H1 (cell line): ENCODE results near the gene MBOAT1. TPM values are rescaled to one million over a fixed set of nuclear protein-coding genes. Genes with fewer than 3 reads are reported as not detected.

Experiments used
- CTCF ChIA-PET: fragments of 300-600 bp; sonication (Branson Sonifier 250); formaldehyde crosslinking; loops from one replicate; lab custom pipeline; 2021; ENCODE audit not compliant: partially characterized antibody; lab: Charles Lee
- POLR2A ChIA-PET: fragments of 300-600 bp; sonication (Branson Sonifier 250); formaldehyde crosslinking; loops from one replicate; lab custom pipeline; 2021; ENCODE audit warnings: inconsistent platforms; ENCODE audit not compliant: partially characterized antibody; lab: Charles Lee
- DNase-seq, 2 experiments: peaks; one replicate each; pipeline versions ENCODE4 v3.0.0 to v3.0.0-alpha.2; 2010 to 2022; ENCODE audit warnings: low spot score in 2 of 2, low read depth in 1 of 2, mixed read lengths in 1 of 2
- FAIRE-seq: peaks from 2 replicates; lab custom pipeline; 2011; peaks lifted over from hg19 to GRCh38; lab: Jason Lieb, UNC
- H2AFZ ChIP-seq: 2 replicates; pipeline ENCODE4 v1.8.1; 2012; ENCODE audit warnings: low read length, inconsistent platforms
- H2AK5ac ChIP-seq: 2 replicates; pipeline ENCODE4 v1.6.1; 2013; ENCODE audit warnings: low read depth, low read length
- H2BK120ac ChIP-seq: replicated peaks from 2 replicates; pipeline ENCODE3; 2013; ENCODE audit warnings: low read depth, low read length, inconsistent platforms
- H2BK12ac ChIP-seq: 2 replicates; pipeline ENCODE4 v1.6.1; 2013; ENCODE audit warnings: low read depth, low read length
- H2BK15ac ChIP-seq: 2 replicates; pipeline ENCODE4 v1.6.1; 2013; ENCODE audit warnings: low read length
- H2BK20ac ChIP-seq: 2 replicates; pipeline ENCODE4 v1.6.1; 2013; ENCODE audit warnings: low read length
- H2BK5ac ChIP-seq: 2 replicates; pipeline ENCODE4 v1.6.1; 2013; ENCODE audit warnings: low read depth, low read length
- H3K14ac ChIP-seq: 2 replicates; pipeline ENCODE4 v1.6.1; 2013; ENCODE audit warnings: inconsistent platforms; ENCODE audit not compliant: insufficient read length
- H3K18ac ChIP-seq: 2 replicates; pipeline ENCODE4 v1.6.1; 2013; ENCODE audit warnings: low read length; ENCODE audit errors: extremely low read depth
- H3K23ac ChIP-seq: 2 replicates; pipeline ENCODE4 v1.6.1; 2013; ENCODE audit warnings: inconsistent platforms; ENCODE audit not compliant: insufficient read length
- H3K23me2 ChIP-seq: 2 replicates; pipeline ENCODE4 v1.6.1; 2013; ENCODE audit warnings: low read depth, low read length
- H3K27ac ChIP-seq: 2 replicates; pipeline ENCODE4 v1.6.1; 2011; ENCODE audit warnings: low read depth, low read length, inconsistent platforms
- H3K27me3 ChIP-seq, 4 experiments: replicated peaks in 1 of 4; 1 replicate in 1 of 4; 2 replicates in 3 of 4; pipeline versions ENCODE4 v1.6.1 to v1.8.1; 2011 to 2013; ENCODE audit warnings: low read length in 3 of 4, mild to moderate bottlenecking in 3 of 4, inconsistent platforms in 2 of 4, mixed read lengths in 2 of 4, moderate library complexity in 1 of 4; ENCODE audit not compliant: control insufficient read depth in 3 of 4, insufficient read depth in 3 of 4; ENCODE audit errors: extremely low read depth in 1 of 4
- H3K36me3 ChIP-seq, 4 experiments: 2 replicates each; pipeline versions ENCODE4 v1.6.1 to v1.8.1; 2011 to 2013; ENCODE audit warnings: mild to moderate bottlenecking in 4 of 4, low read length in 3 of 4, moderate library complexity in 2 of 4, control low read depth in 1 of 4, inconsistent platforms in 1 of 4; ENCODE audit not compliant: insufficient read depth in 4 of 4, control insufficient read depth in 2 of 4
- H3K4ac ChIP-seq: replicated peaks from 2 replicates; pipeline ENCODE3; 2013; ENCODE audit warnings: low read length, low read depth, mixed read lengths, inconsistent platforms; ENCODE audit not compliant: insufficient read length
- H3K4me1 ChIP-seq, 4 experiments: replicated peaks in 1 of 4; 1 replicate in 1 of 4; 2 replicates in 3 of 4; pipeline versions ENCODE4 v1.6.1 to v1.8.1; 2011 to 2013; ENCODE audit warnings: low read length in 3 of 4, inconsistent platforms in 2 of 4, mixed read lengths in 1 of 4; ENCODE audit not compliant: insufficient read depth in 4 of 4, control insufficient read depth in 3 of 4
- H3K4me2 ChIP-seq, 2 experiments: 2 replicates each; pipeline versions ENCODE4 v1.6.1 to v1.8.1; 2011 to 2013; ENCODE audit warnings: low read depth in 2 of 2, low read length in 2 of 2, control low read depth in 1 of 2, inconsistent platforms in 1 of 2, mild to moderate bottlenecking in 1 of 2; ENCODE audit not compliant: insufficient read depth in 1 of 2
- H3K4me3 ChIP-seq, 4 experiments: fragments of 200-600, 300-600 bp in 1 of 4; sonication (generic), shearing (Covaris generic), sonication (Bioruptor Twin) in 1 of 4; 2 replicates each; pipeline versions ENCODE4 v1.5.1 to v1.8.1; 2011 to 2016; ENCODE audit warnings: low read length in 4 of 4, low read depth in 3 of 4, control low read depth in 2 of 4, inconsistent platforms in 2 of 4, mild to moderate bottlenecking in 2 of 4, mixed read lengths in 1 of 4, moderate library complexity in 1 of 4; ENCODE audit not compliant: insufficient read depth in 2 of 4; ENCODE audit errors: extremely low read depth in 1 of 4
- H3K56ac ChIP-seq: replicated peaks from 2 replicates; pipeline ENCODE3; 2013; ENCODE audit warnings: low read depth, mild to moderate bottlenecking, mixed read lengths, low read length, inconsistent platforms; ENCODE audit not compliant: insufficient read length
- H3K79me1 ChIP-seq: 2 replicates; pipeline ENCODE4 v1.6.1; 2013; ENCODE audit warnings: low read depth, low read length, control low read depth
- H3K79me2 ChIP-seq, 2 experiments: 2 replicates each; pipeline versions ENCODE4 v1.6.1 to v1.8.1; 2012 to 2013; ENCODE audit warnings: low read length in 2 of 2, mild to moderate bottlenecking in 2 of 2, inconsistent platforms in 1 of 2; ENCODE audit not compliant: insufficient read depth in 2 of 2, control insufficient read depth in 1 of 2
- H3K9ac ChIP-seq, 4 experiments: replicated peaks in 1 of 4; 1 replicate in 1 of 4; 2 replicates in 3 of 4; pipeline versions ENCODE4 v1.6.1 to v1.8.1; 2011 to 2013; ENCODE audit warnings: low read depth in 3 of 4, low read length in 3 of 4, control low read depth in 2 of 4, mild to moderate bottlenecking in 2 of 4, moderate library complexity in 2 of 4, inconsistent platforms in 1 of 4; ENCODE audit errors: extremely low read depth in 1 of 4
- H3K9me3 ChIP-seq, 2 experiments: 2 replicates each; pipeline versions ENCODE4 v1.6.1 to v1.8.1; 2012 to 2013; ENCODE audit warnings: mild to moderate bottlenecking in 2 of 2, moderate library complexity in 2 of 2, control low read depth in 1 of 2, inconsistent platforms in 1 of 2, low read depth in 1 of 2, low read length in 1 of 2, mixed read lengths in 1 of 2; ENCODE audit not compliant: insufficient read depth in 2 of 2
- H4K20me1 ChIP-seq, 2 experiments: replicated peaks in 1 of 2; 2 replicates each; pipeline versions ENCODE3 to v1.8.1; 2011 to 2013; ENCODE audit warnings: inconsistent platforms in 2 of 2, low read length in 2 of 2, mild to moderate bottlenecking in 1 of 2; ENCODE audit not compliant: insufficient read depth in 2 of 2, control insufficient read depth in 1 of 2
- H4K5ac ChIP-seq: 2 replicates; pipeline ENCODE4 v1.6.1; 2013; ENCODE audit warnings: low read length, low read depth, mixed read lengths, inconsistent platforms; ENCODE audit not compliant: insufficient read length
- H4K8ac ChIP-seq: 2 replicates; pipeline ENCODE4 v1.8.0; 2013; ENCODE audit warnings: mild to moderate bottlenecking, moderate library complexity, low read length, inconsistent platforms; ENCODE audit not compliant: insufficient read depth; ENCODE audit errors: extremely low read depth
- H4K91ac ChIP-seq: replicated peaks from 2 replicates; pipeline ENCODE3; 2013; ENCODE audit warnings: low read length, mixed read lengths, inconsistent platforms; ENCODE audit not compliant: insufficient read length
- BCL11A ChIP-seq, 2 experiments: IDR thresholded peaks; one replicate each; pipeline ENCODE4 v1.6.1; 2011; ENCODE audit warnings: low read depth in 2 of 2, low read length in 2 of 2, mild to moderate bottlenecking in 2 of 2
- CBX8 ChIP-seq: fragments of 300-800, 300-1000 bp; sonication (generic); IDR thresholded peaks from 2 replicates; pipeline ENCODE4 v1.7.1; 2016; ENCODE audit warnings: low read depth, low read length, borderline replicate concordance
- CTBP2 ChIP-seq: IDR thresholded peaks from 2 replicates; pipeline ENCODE4 v1.7.0; 2011; ENCODE audit warnings: borderline replicate concordance, mild to moderate bottlenecking, moderate library complexity, mixed read lengths, low read length; ENCODE audit not compliant: insufficient read depth, insufficient read length
- EP300 ChIP-seq, 2 experiments: IDR thresholded peaks; 1 replicate in 1 of 2; 2 replicates in 1 of 2; pipeline ENCODE4 v1.6.1; 2011 to 2012; ENCODE audit warnings: low read depth in 2 of 2, low read length in 2 of 2, mild to moderate bottlenecking in 2 of 2, borderline replicate concordance in 1 of 2, inconsistent platforms in 1 of 2, moderate library complexity in 1 of 2
- HDAC2 ChIP-seq, 2 experiments: fragments of 300-600 bp in 1 of 2; sonication (generic) in 1 of 2; IDR thresholded peaks; 2 replicates each; pipeline ENCODE4 v1.6.1; 2011 to 2012; ENCODE audit warnings: low read depth in 2 of 2, low read length in 2 of 2, mild to moderate bottlenecking in 2 of 2, moderate library complexity in 2 of 2, borderline replicate concordance in 1 of 2, inconsistent platforms in 1 of 2
- JUN ChIP-seq: IDR thresholded peaks from 2 replicates; pipeline ENCODE4 v1.6.1; 2011; ENCODE audit warnings: low read depth, mild to moderate bottlenecking, improper control_type of control experiment, low read length
- RBBP5 ChIP-seq: IDR thresholded peaks from 2 replicates; pipeline ENCODE4 v1.7.1; 2012; ENCODE audit warnings: low read depth, mild to moderate bottlenecking, inconsistent platforms, low read length, moderate library complexity, borderline replicate concordance
- SIN3A ChIP-seq, 2 experiments: IDR thresholded peaks in 1 of 2; conservative IDR thresholded peaks in 1 of 2; 2 replicates each; pipeline ENCODE4 v1.6.1; 2011 to 2012; ENCODE audit warnings: low read length in 2 of 2, improper control_type of control experiment in 1 of 2, low read depth in 1 of 2, mild to moderate bottlenecking in 1 of 2
- SRF ChIP-seq: IDR thresholded peaks from 2 replicates; pipeline ENCODE4 v1.6.1; 2011; ENCODE audit warnings: mild to moderate bottlenecking, low read depth, low read length, moderate library complexity
- TAF1 ChIP-seq: IDR thresholded peaks from 2 replicates; pipeline ENCODE4 v1.6.1; 2011; ENCODE audit warnings: mild to moderate bottlenecking, low read depth, low read length
- TAF7 ChIP-seq: optimal IDR thresholded peaks from 2 replicates; pipeline ENCODE3; 2011; ENCODE audit warnings: low read depth, mild to moderate bottlenecking, inconsistent platforms, low read length, moderate library complexity, borderline replicate concordance
- ZNF274 ChIP-seq: IDR thresholded peaks from 2 replicates; pipeline ENCODE4 v1.7.0; 2012; ENCODE audit warnings: low read length, borderline replicate concordance; ENCODE audit errors: extremely low read depth
- WGBS, 2 experiments: shearing (Covaris generic) in 1 of 2; methylation state at CpG; one replicate each; pipeline versions ENCODE4 v1.1.6 to v1.1.7; 2013 to 2015; ENCODE audit warnings: low lambda C conversion rate in 2 of 2, mixed read lengths in 2 of 2, inconsistent platforms in 1 of 2, low coverage in 1 of 2, missing lambda C conversion rate in 1 of 2; ENCODE audit not compliant: insufficient replicate concordance in 2 of 2, insufficient coverage in 1 of 2, insufficient read length in 1 of 2; ENCODE audit errors: extremely low coverage in 1 of 2, missing lambda C conversion rate in 1 of 2; 5-methylcytosine and 5-hydroxymethylcytosine counted together
- polyA plus RNA-seq, 7 experiments: library from polyadenylated mRNA; depleted of rRNA in 3 of 7; stranded (reverse) in 5 of 7; unstranded in 2 of 7; fragments of >200 nt in 5 of 7; fragments of 200-250 nt in 2 of 7; gene quantifications; 1 replicate in 5 of 7; 2 replicates in 1 of 7; 4 replicates in 1 of 7; pipeline versions ENCODE4 v1.2.1 to v1.2.3, GENCODE V29; 2011 to 2013; ENCODE audit warnings: missing spikeins in 2 of 7, mixed read lengths in 2 of 7
- total RNA-seq: library from RNA; stranded (reverse); fragmentation: NEBNext Ultra II Directional; extraction: Animal tissue kit (Norgen Biotek cat#: 25700); gene quantifications from 2 replicates; pipeline ENCODE4 v1.2.1, GENCODE V29; 2021

The MBOAT1 gene
- total and polyA plus RNA-seq, 2 of the 8 experiments (the other 6 are each of a cell fraction or from before 2014, with no cell fraction given) = 4.9 to 19.5 TPM

DNA sequence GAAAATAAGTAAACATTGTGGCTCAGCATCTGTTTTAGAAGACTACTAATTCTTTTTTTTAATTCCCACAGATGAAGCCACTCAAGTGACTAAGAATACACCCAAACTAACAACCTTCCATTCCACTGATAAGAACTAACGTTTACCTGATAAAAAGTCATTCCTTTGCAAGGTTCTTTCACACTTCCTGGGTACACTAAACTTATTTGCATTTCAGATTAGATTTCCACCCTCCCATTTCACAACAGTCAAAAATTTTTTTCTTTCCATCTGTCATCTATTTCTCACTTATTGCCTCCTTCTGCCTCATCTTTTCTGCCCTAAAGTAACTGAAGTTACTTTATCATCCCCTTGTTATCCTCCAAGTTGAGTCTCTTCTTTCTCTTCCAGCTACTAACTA, 20.3 kb downstream of the MBOAT1 start:
- H3K27ac ChIP-seq = no peak overlapping the region
- no peak overlapping the region for H3K9ac ChIP-seq
- no peak overlapping the region for H4K5ac ChIP-seq
- no peak overlapping the region for H3K4me2 ChIP-seq
- POLR2A ChIA-PET = no interaction called here
- H3K36me3 ChIP-seq = no peaks in the 10 kb centered on the region
- H3K4me3 ChIP-seq = no peak overlapping the region
- H4K91ac ChIP-seq = no peak overlapping the region
- H2AFZ ChIP-seq = no peak overlapping the region
- H3K79me1 ChIP-seq = no peaks in the 10 kb centered on the region; the same call in 1 of the 2 replicates
- no peak overlapping the region for H3K4ac ChIP-seq
- H2AK5ac ChIP-seq = no peak overlapping the region
- H3K9me3 ChIP-seq = no peaks in the 10 kb centered on the region
- no peak overlapping the region for H2BK5ac ChIP-seq
- H3K14ac ChIP-seq = no peak overlapping the region
- peaks cover 0 to 4% (median 0%) of the 10 kb centered on the region in 4 experiments; a peak in 3 of 7 replicates for H3K4me1 ChIP-seq
- FAIRE-seq = no peak
- TF ChIP-seq RBBP5 (no peak), CTBP2 (no peak), CBX8 (no peak), BCL11A (IDR thresholded peaks at IDR 0.05; ENCODE audit: low read depth in 2 of 2, low read length in 2 of 2) (no peak), SIN3A (conservative IDR thresholded peaks at IDR 0.05 in 1 of 2, IDR thresholded peaks at IDR 0.05 in 1 of 2; ENCODE audit: low read depth in 1 of 2, low read length in 2 of 2) (no peak), EP300 (IDR thresholded peaks at IDR 0.05; ENCODE audit: borderline replicate concordance in 1 of 2, low read depth in 2 of 2, low read length in 2 of 2) (no peak), HDAC2 (IDR thresholded peaks at IDR 0.05; ENCODE audit: borderline replicate concordance in 1 of 2, low read depth in 2 of 2, low read length in 2 of 2) (no peak), JUN (no peak), TAF1 (no peak), ZNF274 (no peak), TAF7 (no peak), SRF (no peak)
- TF ChIP-seq, all 59 proteins: peak for 0
- 79% methylated on average over 1 of the region's 1 CpG; no CpG with 5 or more reads in 1 of the 2 experiments for WGBS, 2 experiments
- H2BK20ac ChIP-seq = no peak overlapping the region
- H4K8ac ChIP-seq = no peak overlapping the region
- no peak overlapping the region for H3K18ac ChIP-seq
- H2BK120ac ChIP-seq = no peak overlapping the region
- H2BK15ac ChIP-seq = no peak overlapping the region
- H3K23ac ChIP-seq = no peak overlapping the region
- peaks cover 0 to 3% of the 10 kb centered on the region in 2 experiments; a peak in 1 of 4 replicates for H3K79me2 ChIP-seq
- H2BK12ac ChIP-seq = no peak overlapping the region
- H3K23me2 ChIP-seq = no peaks in the 10 kb centered on the region
- CTCF ChIA-PET = interaction anchor here (0.6 kb wide), 1 partner anchor 13 kb away, joined by 4 read pairs; no protein-coding TSS in a partner anchor
- DNase-seq = no peak
- H4K20me1 ChIP-seq = no peaks in the 10 kb centered on the region
- H3K27me3 ChIP-seq = no peaks in the 10 kb centered on the region
- no peak overlapping the region for H3K56ac ChIP-seq
